GM21528 (cell line): ENCODE results near the gene BTBD9.

Experiments used
- ATAC-seq: cut with Tn5 transposase; IDR thresholded peaks from one replicate; pipeline ENCODE4 v1.9.1; 2021; ENCODE audit warnings: mild to moderate bottlenecking, moderate library complexity; ENCODE audit not compliant: unreplicated experiment, low FRiP score

BTBD9 gene

GRCh38 chr6:38404355-38404754 lies 235.4 kb downstream of the BTBD9 start:
- no peak for ATAC-seq

GRCh38 chr6:38403548-38403947 lies 236.2 kb downstream of the BTBD9 start:
- no peak for ATAC-seq

GRCh38 chr6:38400764-38401163 lies 239.0 kb downstream of the BTBD9 start:
- ATAC-seq = no peak

- ATAC-seq = no peak
Measured at GRCh38 chr6:38400101-38400500, 239.6 kb downstream of the BTBD9 start.

- ATAC-seq = no peak
Measured at GRCh38 chr6:38396209-38396608, 243.5 kb downstream of the BTBD9 start.

- no peak for ATAC-seq
Measured at GRCh38 chr6:38393986-38394385, 245.7 kb downstream of the BTBD9 start.

- no peak for ATAC-seq
Measured at GRCh38 chr6:38391626-38392579, 247.8 kb downstream of the BTBD9 start.

GRCh38 chr6:38391206-38391605 lies 248.5 kb downstream of the BTBD9 start:
- ATAC-seq = no peak

GRCh38 chr6:38389875-38390274 lies 249.9 kb downstream of the BTBD9 start:
- ATAC-seq = no peak

- no peak for ATAC-seq
Measured at GRCh38 chr6:38387971-38388370, 251.8 kb downstream of the BTBD9 start.

- ATAC-seq = no peak
Measured at GRCh38 chr6:38387461-38387860, 252.3 kb downstream of the BTBD9 start.

- ATAC-seq = no peak
Measured at GRCh38 chr6:38378801-38379200, 260.9 kb downstream of the BTBD9 start.

GRCh38 chr6:38375937-38376336 lies 263.8 kb downstream of the BTBD9 start:
- ATAC-seq = no peak

- no peak for ATAC-seq
Measured at GRCh38 chr6:38375341-38375740, 264.4 kb downstream of the BTBD9 start.

GRCh38 chr6:38371881-38372280 lies 267.8 kb downstream of the BTBD9 start:
- ATAC-seq = no peak

GRCh38 chr6:38370653-38371601 lies 268.8 kb downstream of the BTBD9 start:
- ATAC-seq = no peak

GRCh38 chr6:38367231-38367630 lies 272.5 kb downstream of the BTBD9 start:
- no peak for ATAC-seq

GRCh38 chr6:38366234-38366633 lies 273.5 kb downstream of the BTBD9 start:
- ATAC-seq = no peak

GRCh38 chr6:38364775-38365174 lies 275.0 kb downstream of the BTBD9 start:
- ATAC-seq = no peak

GRCh38 chr6:38364127-38364526 lies 275.6 kb downstream of the BTBD9 start:
- no peak for ATAC-seq

- no peak for ATAC-seq
Measured at GRCh38 chr6:38355519-38355918, 284.2 kb downstream of the BTBD9 start.
